ENCODE results near the gene CCDC148.
"Not testable (repeated sequence)": the region's sequence is repeated elsewhere in the genome, so short reads cannot be mapped to it uniquely, and the experiment has no call there.

CCDC148 gene

DNA sequence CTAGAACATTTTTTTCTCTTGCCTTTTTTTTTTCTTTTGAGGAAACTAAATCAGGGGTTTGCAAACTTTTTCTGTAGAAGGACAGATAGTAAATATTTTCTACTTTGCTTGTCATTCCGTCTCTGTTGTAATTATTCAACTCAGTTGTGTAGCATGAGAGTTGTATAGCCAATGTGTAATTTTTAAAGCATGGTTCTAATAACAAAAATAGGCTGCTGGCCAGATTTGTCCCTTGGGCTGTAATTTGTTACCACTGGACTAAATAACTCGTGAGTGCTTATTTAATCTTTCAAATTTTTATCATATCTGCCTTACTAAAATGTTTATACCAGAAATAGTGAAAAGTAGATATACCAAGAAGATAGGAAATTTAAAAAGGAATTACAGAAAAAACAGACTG lies 43.0 kb downstream of the CCDC148 start:
- no peak for DNase-seq

DNA sequence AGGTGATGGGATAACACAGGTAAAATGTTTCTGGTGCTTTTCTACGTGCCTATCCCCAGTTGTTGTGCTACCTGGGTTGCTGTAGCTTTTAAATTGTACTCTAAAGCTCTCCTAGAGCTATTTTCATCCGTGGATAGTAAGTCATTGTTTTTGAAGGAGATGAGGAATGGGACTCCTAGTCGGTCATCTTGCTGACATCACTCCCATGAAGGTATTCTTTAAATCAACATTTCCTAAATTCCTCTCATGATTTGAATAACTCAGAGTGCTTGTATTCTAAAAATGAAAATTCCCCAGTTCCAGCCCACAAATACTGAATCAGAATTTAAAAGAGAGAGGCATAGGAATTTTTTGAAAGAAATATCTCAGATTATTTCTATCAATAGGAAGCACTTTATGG lies 44.3 kb downstream of the CCDC148 start:
- no peak for DNase-seq

DNA sequence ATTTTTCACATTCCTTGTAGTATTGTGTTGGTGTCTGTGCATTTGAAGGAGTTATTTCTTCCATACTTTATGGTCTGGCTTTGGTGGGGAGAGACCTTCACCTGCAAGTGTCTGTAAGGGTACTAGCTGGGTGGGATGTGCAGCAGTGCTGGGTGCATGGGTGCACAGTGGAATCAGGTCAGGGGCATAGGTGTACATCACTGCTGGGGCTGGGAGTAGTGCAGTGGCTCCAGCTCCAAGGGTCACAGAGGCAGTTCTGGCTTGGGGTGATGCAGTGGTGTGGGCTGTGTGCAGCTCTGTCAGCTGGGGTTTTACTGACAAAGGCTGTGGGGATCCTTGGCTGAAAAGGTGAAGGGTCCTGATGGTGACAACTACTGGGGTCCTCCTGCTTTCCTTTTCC lies 44.8 kb downstream of the CCDC148 start:
- no peak for DNase-seq

DNA sequence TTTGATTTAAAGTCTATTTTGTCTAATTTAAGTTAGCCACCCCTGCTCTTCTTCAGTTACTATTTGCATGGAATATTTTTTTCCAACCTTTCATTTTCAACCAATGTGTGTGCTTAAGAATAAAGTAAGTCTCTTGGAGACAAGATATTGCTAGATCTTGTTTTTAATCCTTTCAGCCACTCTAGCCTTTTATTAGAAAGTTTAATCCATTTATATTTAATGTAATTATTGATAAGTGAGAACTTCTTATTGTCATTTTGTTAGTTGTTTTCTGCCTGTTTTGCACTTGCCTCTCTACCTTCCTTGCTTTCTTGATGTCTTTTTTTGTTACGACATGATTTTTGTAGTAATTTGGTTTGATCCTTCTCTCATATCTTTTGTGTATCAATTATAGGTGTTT lies 46.4 kb downstream of the CCDC148 start:
- no peak for DNase-seq

DNA sequence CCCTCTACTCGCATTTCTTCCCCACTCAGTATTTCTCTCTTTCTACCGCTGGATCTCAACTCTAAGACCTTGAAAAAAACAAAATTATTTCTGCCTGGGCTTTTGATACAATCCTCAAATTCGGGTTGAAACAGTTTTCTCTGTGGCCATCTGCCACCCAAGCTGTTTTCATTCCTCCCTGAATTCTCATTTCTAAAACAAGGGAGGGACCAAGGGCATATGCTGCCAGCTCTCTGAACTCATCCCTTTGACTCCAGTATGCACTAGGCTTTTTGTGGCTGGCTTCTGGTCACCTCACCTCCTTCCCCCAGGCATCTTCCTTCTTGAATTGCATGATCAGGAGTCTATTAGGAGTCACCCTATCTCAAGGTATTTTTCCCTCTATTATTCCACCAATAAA lies 49.5 kb downstream of the CCDC148 start:
- peak; percentile 37 for DNase-seq

DNA sequence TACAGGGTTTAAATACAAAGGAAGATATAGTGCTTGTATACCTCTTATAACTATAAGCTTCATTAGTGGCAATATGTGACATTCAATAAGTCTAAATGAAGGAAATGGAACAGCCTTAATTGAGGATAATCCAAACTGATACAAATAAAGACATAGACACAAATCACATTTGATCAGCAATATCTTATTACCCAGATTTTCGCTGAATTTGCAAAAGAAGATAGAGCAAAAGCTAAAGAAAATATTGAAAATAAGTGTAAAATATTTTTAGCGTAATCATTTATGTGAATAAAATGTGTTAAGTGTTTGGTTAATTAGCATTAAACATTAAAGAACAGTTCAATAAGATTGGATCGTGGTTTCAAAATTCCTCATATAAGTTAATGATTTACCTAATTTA lies 51.2 kb downstream of the CCDC148 start:
- DNase-seq: no peak

DNA sequence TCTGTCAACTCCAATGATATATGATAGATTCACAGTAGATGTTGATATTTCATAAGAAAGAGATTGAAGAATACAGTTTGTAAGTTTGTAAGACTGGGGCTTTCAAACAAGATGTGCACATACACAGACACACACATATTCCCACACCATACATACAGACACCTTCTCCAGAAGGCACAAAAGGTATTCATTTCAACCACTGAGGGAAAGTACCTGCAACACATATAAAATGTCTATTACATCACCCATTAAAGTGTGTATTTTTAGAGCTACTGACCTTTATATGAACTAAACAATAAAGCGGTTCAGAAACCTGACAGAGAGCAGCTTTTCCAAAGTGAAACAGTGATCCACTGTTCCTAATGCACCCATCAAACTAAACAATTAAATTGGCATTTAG lies 53.3 kb downstream of the CCDC148 start:
- DNase-seq: peak; percentile 33

DNA sequence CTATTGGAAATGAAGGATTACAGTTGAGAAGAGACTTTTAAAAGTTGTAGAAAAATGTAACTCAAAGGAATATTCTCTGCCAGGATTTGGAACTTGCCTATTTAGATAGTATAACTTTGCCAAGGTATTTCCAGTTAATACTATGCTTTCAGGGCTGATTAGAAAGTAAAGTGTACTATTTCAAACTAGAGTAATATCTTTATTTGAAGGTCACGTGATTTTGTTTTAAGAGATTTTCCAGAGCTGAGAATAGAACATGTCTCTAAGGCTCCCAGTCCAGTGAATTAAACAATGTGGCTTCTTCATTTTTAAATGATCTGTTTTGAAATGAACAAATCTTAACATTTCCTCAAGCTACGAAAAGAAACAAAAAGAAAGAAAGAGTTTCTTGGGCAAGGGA lies 53.9 kb downstream of the CCDC148 start:
- no peak for DNase-seq

DNA sequence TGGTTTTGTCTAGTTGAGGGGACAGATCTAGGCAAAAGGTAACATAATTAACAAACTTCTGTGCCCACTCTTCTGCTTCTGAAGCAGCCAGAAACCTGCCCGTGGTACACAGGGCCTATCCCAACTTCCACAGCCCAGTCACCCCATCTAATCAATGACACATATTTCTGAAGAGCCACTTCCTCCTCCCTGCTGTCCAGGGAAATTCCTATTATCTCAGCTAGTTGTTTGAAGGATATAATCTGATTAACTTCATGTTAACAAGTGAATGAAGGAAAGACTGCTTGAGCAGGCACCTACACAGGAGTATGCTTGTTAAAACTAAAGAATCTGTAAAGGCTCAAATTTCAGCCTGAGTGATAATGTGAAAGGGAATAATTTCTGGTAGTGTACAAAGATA lies 61.4 kb downstream of the CCDC148 start:
- peak; percentile 8 for DNase-seq

DNA sequence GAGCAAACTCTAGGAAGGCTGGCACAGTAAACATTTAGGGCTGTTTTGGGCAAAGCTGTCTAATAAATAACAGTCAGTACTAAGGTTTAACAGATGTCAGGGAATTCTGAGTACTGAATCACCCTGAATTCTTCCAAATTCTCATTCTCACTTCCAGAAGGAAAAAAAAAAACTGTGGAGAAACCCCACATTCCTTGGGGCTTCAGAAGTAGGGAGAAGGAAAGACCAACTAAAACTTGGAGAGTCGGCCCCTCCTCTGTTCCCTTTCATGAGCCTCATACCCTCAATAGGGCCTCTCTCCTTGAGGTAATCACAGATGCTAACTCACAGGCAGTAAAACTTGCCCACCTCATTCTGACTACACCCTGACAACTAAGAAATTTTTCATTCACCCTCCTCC lies 62.1 kb downstream of the CCDC148 start:
- no peak for DNase-seq

DNA sequence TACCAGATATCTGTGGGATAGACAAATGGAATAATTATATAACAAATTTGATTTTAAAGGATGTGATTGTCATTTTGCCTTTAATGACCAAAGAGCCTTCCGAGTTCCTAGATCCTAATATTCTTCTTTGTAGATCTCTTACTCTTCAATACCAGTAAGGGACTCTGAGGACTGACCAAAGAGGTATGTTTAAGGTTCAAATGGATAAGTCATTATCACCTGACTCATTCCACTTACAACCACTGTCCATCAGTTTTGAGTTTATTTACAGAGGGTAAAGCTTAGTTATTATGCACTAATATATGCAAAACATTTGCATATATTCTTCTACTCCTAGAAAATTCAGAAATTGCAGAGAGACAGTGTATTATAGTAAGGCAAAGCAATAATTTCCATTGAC lies 62.7 kb downstream of the CCDC148 start:
- DNase-seq: no peak

DNA sequence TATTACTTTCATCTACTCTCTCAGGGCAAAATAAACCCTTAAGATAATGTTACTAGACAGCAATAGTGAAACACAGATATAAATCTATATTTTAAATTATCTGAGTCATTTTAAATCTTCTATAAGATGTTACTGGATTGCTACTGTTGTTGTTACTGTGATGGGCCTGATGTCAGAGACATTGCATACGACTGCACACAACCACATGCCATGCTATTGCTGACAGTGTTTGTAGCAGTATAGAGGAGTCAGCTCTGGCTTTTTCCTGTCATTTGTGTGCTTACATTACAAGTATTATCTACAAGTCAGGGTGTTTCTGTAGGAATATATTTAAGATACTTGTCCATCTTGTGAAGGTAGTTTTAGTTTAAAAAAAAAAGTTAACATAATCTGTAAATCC lies 63.9 kb downstream of the CCDC148 start:
- DNase-seq: peak; percentile 13

DNA sequence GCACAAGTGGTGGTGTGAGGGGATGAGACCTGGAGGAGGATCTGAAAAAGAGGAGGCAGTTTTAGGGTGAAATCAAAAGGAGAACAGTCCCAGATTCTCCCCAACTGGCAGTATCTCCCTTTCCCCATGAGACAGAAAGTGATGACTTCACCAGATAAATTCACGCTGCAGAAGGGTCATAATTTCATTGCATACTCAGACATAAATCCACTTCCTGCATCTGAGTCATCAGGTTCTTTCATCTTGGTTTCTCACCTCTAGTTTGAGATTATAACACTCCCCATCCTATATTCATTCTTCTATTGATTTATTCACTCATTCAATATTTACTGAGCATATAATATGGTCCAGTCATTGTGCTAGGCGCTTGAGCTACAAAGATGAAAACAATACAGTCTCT lies 64.7 kb downstream of the CCDC148 start:
- DNase-seq: peak; percentile 68

DNA sequence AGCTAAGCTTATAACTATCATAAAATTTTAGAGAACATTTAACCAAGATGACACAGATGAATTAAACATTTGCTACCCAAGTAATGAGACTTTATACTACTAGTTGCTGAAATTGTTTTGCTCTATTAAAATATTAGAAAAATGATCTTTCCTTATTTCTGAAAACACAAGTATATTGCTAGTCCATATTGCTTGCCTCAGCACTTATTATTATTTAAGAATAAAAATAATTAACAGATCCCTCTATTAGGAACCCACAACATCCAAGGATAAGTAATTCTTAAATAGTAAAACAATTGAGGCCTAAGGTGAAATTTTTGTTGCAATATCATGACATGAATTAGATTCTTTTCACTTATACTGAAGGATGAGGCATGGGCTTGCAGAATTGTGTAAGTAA lies 65.2 kb downstream of the CCDC148 start:
- DNase-seq: no peak

DNA sequence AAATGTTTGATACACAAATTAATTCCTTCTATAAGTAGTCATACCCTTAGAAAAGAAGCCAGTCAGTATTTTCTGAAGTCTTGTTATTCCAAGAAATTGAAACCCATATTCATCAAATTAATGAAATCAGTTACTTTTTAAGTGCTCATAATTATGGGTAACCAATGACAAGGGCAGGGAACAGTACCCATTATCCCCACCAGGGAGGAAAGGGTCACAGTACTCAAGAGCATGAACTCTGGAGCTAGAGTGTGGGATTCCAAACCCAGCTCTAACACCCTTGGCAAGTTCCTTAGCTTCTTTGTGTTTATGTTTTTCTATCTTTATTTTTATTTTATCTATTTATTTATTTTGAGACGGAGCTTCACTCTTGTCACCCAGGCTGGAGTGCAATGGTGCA lies 68.4 kb downstream of the CCDC148 start:
- DNase-seq: no peak

DNA sequence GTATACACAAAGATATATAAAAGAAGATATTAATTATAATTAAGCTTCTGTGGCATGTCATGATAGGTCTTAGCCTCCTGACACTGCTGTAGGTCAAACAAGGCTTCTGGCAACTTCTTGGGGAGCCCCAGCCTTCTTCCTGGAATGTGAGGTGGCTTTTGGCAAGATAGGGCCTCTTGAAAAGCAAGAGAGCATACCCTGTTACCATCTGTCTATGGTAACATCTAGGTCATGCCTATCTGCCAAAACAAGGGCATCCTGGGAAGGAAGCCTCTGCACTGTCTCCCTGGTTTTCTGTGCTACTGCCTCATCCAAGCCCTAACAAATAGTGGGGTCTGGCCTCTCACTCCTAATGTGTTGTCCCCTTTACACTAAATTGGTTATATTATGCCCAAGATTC lies 70.9 kb downstream of the CCDC148 start:
- DNase-seq: no peak

DNA sequence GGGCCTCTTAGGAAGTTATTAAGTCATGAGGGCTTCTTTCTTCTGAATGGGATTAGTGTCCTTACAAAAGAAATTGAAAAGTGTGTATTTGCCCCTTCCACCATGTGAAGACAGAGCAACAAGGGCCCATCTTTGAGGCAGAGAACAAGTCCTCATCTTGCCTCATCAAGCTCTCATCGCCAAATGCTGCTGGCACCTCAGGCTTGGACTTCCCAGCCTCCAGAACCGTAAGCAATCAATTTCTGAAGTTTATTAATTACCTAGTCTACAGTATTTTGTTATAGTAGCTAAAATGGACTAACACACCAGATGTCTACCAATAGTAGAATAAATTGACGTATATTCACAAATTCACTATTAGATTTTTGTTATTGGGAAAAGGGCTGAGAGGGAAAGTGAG lies 74.6 kb downstream of the CCDC148 start:
- DNase-seq: no peak

DNA sequence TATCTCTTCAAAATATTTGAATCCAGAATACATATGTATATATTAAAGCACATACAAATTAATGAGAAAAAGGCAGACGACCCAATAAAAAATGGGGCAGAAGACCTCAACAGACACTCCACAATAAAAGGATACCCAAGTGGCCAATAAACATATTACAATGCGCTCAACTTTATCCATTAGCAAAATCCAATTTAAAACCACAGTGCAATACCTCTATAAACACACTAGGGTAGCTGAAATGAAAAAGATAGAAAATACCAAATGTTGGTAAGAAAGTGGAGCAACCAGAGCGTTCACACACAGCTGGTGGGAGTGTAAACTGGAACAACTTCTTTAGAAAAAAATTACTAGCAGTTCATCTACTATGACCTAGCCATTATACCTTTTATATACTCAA lies 75.3 kb downstream of the CCDC148 start:
- DNase-seq: no peak

DNA sequence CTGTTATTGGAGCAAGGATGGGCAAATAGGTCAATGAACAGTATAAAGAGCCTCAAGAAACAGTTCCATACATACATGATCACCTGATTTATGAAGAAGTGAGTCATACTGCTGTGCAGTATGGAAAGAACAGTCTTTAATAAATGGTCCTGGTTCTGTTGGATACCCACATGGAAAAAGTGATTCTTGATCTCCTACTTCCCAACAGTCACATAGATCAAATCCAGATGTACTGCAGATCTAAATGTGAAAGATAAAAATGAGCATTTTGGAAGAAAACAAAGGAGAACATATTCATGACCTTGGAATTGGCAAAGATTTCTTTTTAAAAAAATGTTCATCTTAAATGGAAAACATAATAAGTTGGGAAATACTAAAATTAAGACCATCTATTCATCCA lies 75.8 kb downstream of the CCDC148 start:
- no peak for DNase-seq

DNA sequence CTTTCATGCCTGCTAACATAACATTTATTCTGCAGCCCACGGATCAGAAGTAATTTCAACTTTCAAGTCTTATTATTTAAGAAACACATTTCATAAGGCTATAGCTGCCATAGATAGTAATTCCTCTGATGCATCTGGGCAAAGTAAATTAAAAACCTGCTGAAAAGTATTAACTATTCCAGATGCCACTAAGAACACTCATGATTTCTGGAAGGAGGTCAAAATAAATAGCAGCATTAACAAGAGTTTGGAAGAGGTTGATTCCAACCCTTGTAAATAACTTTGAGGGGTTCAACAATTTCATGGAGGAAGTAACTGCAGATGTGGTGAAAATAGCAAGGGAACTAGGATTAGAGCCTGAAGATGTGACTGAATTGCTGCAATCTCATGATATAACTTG lies 77.6 kb downstream of the CCDC148 start:
- DNase-seq: no peak

DNA sequence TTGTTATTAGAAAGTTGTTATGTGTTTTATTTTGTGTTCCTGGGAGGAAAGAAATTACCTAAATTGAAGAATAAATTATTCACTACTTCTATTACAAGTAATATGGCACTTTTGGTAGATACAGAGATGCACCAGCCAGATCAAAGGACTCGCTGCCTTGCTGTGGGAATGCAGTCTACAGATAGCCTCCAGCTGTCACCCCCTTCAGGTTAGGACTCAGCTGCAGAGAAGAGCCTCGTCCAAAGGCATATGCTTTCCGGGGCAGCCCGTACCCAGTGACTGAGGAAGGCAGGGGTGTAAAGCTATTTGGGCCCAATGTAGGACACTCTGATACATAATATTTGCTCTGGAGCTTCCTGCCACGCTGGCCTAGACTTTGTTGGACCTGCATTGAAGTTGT lies 90.2 kb downstream of the CCDC148 start:
- no peak for DNase-seq

DNA sequence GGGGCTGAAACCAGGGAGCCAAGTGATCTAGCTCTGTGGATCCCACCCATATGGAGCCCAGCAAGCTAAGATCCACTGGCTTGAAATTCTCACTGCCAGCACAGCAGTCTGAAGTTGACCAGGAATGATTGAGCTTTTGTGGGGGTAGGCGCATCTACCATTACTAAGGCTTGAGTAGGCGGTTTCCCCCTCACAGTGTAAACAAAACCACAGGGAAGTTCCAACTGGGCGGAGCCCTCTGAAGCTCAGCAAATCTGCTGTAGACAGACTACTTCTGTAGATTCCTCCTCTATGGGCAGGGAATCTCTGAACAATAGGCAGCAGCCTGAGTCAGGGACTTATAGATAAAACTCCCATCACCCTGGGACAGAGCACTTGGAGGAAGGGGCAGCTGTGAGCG lies 96.7 kb downstream of the CCDC148 start:
- peak; percentile 58 for DNase-seq

DNA sequence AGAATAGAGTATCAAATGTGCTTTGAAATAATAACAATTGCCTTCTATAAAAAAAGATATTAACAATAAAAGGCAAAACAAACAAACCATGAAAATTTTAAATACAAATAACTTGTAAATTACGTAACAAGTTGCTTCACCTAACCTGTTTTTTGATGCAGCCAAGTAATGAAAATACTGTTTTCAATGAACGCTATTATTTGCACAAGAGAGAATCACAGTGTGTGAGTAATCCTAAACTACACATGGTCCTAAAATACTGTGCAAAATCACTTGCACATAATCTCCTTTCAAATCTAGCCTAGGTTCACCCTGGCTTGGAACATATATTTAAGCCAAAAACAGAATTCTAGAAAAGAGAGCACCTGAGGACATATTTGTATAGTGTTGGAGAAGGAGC lies 98.9 kb downstream of the CCDC148 start:
- DNase-seq: no peak

DNA sequence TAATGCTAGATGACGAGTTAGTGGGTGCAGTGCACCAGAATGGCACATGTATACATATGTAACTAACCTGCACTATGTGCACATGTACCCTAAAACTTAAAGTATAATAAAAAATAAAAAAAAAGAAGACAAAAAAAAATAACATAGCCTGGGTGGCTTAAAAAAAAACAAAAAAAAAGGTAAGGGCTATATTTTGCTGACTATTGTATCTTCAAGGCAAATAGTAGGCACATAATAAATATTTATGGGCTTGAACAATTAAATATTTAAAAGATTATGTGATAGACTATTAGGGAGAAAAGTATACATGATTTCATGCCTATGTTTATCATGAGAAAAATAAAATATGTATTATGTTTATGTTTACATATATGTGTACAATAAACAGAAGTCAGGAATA lies 99.4 kb downstream of the CCDC148 start:
- no peak for DNase-seq

DNA sequence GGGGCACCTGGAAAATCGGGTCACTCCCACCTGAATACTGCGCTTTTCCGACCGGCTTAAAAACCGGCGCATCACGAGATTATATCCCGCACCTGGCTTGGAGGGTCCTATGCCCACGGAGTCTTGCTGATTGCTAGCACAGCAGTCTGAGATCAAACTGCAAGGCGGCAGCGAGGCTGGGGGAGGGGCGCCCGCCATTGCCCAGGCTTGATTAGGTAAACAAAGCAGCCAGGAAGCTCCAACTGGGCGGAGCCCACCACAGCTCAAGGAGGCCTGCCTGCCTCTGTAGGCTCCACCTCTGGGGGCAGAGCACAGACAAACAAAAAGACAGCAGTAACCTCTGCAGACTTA lies 105.1 kb downstream of the CCDC148 start:
- DNase-seq: not testable (repeated sequence)

DNA sequence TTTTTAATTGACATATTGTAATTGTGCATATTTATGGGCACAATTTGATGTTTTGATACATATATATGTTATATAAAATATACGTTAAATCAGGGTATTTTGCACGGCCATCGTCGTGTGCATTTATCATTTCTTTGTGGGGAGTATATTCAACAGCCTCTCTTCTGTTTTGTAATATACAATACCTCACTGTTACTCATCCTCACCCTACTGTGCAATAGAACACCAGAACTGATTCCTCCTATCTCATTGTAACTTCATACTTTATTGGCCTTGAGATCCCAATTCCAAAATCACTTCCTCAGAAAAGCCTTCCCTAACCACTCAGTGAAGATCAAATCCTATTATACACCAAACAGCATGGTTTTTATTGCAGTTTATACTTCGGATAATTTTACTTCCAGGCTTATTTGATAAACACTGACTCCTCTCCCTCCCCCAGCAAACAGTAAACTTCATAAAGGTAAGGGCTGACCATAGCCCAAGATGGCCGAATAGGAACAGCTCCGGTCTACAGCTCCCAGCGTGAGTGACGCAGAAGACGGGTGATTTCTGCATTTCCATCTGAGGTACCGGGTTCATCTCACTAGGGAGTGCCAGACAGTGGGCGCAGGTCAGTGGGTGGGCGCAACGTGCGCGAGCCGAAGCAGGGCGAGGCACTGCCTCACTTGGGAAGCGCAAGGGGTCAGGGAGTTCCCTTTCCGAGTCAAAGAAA lies 105.6 kb downstream of the CCDC148 start:
- DNase-seq: not testable (repeated sequence)

All from NCI-H69 (cell line).